ENCODE results near the gene MAFF.
"Not testable (repeated sequence)": the region's sequence is repeated elsewhere in the genome, so short reads cannot be mapped to it uniquely, and the experiment has no call there.

The MAFF gene

GRCh38 chr22:38177926-38178604 lies 23.7 kb upstream of the MAFF start:
- peak; percentile 60 for DNase-seq

DNA sequence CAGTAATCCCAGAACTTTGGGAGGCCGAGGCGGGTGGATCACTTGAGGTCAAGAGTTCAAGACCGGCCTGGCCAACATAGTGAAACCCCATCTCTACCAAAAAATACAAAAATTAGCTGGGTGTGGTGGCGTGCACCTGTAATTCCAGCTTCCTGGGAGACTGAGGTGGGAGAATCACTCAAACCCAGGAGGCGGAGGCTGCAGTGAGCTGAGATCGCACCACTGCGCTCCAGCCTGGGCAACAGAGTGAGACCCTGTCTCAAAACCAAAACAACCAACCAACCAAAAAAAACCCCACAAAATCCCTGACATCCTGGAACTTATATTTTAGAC lies 23.2 kb upstream of the MAFF start:
- DNase-seq, result not testable (repeated sequence)

GRCh38 chr22:38180841-38181452 lies 20.8 kb upstream of the MAFF start:
- DNase-seq, result no peak

DNA sequence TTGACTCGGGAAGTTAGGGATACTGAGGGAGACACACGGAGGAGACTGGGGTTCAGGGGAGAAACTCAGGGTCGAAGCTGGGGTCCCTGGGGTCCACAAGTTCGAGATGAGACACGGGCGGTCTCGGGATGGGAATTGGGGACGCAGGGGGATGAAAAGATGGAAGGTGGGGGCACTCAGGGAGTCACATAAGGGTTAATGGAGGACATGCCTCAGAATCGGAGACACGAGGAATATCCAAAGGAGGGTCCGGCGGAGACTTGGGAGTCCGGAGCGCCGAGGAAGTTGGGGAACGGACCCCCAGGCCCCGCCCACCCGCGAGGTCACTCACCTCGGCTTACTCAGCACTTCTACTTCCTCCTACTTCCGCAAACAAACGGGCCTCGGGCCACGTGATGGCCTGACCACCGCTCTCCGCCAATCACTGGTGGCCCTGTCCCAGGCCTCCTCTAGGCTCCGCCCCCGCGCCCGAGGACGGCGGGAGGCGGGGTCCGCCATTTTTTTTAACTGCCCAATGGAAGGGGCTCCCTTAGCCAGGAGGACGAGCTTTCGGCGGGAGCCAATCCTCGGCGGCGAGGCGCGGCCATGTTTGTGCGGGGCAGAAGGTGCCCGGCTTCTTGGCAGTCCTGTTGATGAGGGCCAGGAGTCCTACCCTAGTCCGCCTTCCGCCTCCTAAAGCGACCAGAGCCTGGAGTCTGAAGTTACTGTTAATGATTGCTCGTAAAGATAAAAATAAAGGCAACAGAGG lies 20.2 kb upstream of the MAFF start, which contains the start of gene PLA2G6:
TSS of gene PLA2G6 (minus strand) at position 378 of the 748 bp plus-strand sequence. CDS start 12,404 bp downstream, outside the sequence.
- DNase-seq, result peak; percentile 99

- DNase-seq, result no peak
Measured at GRCh38 chr22:38184788-38185187, 17.0 kb upstream of the MAFF start.

DNA sequence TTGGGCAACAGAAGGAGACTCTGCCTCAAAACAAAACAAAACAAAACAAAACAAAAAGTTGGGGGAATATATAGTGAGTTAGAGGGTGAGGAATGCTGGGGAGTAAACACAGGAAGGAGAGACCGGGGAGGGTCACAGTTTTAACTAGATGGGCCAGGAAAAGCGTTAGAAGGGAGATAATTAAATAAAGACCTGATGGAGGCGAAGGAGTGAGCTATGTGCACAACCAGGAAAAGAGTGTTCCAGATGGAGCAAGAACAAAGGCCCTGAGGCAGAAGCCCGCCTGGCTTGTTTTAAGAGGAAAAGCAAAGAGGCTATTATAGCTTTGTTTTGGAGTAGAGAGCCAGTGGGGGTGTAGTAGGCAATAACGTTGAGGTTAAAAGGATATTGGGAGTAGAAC lies 15.4 kb upstream of the MAFF start:
- DNase-seq, result no peak

- DNase-seq, result no peak
Measured at GRCh38 chr22:38187413-38188212, 14.2 kb upstream of the MAFF start.

- DNase-seq, result no peak
Measured at GRCh38 chr22:38189104-38189503, 12.7 kb upstream of the MAFF start.

- DNase-seq, result no peak
Measured at GRCh38 chr22:38190581-38190980, 11.2 kb upstream of the MAFF start.

DNA sequence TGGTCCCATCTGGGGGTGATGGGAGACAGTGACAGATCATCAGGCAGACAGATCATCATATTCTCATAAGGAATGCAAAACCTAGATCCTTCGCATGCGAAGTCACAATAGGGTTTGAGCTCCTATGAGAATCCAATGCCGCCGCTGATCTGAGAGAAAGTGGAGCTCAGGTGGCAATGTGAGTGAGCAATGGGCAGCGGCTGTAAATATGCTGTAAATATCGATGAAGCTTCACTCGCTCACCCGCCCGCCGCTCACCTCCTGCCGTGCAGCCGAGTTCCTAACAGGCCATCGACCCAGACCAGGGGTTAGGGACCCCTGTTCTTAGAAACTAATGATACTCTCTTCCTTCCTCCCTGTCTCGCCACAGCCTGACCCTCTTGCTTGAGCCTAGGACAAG lies 10.7 kb upstream of the MAFF start:
- no peak for DNase-seq

- no peak for DNase-seq
Measured at GRCh38 chr22:38191731-38192474, 9.9 kb upstream of the MAFF start.

- no peak for DNase-seq
Measured at GRCh38 chr22:38192475-38192863, 9.3 kb upstream of the MAFF start.

DNA sequence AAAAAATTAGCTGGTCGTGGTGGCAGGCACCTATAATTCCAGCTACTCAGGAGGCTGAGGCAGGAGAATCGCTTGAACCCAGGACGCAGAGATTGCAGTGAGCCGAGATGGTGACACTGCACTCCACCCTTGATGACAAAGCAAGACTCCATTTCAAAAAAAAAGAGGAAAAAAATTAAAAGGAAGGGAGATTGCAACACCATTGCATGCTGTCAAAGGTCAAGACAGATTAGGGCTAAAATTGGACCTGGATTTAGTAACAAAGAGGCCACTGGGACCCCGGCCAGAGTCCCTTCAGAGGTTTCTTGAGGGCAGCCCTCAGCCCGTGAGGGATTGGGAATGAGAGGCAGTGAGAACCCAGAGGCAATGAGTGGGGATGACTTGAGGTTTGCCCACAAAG lies 8.2 kb upstream of the MAFF start:
- no peak for DNase-seq

DNA sequence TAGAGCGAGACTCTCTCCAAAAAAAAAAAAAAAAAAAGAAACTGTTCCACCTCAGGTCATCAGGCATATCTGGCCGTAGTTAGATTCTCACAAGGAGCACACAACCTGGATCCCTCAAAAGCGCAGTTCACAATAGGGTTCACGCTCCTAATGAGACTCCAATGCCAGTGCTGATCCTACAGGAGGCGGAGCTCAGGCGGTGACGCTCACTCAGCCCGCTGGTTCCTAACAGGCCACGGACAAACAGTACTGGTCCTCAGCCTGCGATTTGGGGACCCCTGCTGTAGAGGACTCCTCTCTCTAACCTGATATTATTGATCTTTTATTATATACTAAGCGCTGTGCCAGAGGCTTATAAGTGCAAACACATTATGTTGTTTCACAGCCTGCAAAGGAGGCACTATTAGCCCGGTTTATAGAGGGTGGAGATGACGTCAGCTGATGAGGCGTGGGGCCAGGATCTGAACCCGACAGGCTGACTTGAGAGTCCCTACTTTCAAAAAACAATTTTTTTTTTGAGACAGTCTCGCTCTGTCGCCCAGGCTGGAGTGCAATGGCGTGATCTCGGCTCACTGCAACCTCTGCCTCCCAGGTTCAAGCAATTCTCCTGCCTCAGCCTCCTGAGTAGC lies 4.9 kb upstream of the MAFF start:
- DNase-seq, result no peak

DNA sequence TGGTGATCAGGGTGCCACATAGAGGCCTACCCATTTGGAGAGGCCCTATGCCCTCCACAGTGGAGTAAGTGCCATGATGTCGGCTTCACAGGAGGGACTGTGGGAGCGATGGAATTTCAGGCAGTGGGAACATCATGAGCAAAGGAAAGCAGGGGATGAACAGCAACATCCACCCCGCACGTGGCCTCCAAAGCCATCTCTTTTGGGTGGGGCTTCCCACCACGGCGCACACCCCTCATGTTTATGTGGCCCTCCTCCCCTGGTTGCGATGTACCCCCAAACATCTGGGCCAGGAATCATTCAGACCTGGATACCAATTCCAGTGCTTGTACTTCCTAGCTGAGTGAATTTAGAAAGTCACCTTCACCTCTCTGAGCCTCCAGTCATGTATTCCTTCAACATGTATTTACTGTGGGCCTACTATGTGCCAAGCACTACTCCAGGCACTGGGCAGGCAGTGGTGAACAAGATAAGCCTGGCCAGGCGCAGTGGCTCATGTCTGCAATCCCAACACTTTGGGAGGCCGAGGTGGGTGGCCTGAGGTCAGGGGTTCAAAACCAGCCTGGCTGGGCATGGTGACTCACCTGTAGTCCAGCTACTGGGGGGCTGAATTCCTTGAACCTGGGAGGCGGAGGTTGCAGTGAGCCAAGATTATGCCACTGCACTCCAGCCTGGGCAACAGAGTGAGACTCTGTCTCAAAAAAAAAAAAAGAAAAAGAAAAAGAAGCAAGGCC lies 1.8 kb upstream of the MAFF start:
- DNase-seq, result no peak

DNA sequence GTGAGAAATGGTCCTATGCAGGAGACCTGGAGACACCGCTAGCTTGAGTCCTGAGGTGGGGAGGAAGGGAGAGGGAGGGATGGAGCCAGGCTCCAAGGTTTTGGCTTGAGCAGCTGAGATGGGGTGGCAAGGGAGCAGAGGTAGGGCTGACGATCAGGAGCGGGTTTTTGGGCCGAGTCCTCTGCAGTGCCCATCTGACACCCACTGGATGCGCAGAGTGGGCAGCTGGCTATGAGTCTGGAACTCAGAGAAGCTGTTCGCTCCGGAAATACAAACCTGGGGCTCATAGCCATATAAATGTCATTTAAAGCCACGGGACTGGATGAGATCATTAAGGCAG lies 453 bp upstream of the MAFF start:
- no peak for DNase-seq

- peak; percentile 77 for DNase-seq
Measured at GRCh38 chr22:38202437-38203089, 769 bp downstream of the MAFF start.

- DNase-seq, result no peak
Measured at GRCh38 chr22:38203090-38203810, 1.5 kb downstream of the MAFF start.

GRCh38 chr22:38203855-38204514 lies 2.2 kb downstream of the MAFF start:
- peak; percentile 49 for DNase-seq

DNA sequence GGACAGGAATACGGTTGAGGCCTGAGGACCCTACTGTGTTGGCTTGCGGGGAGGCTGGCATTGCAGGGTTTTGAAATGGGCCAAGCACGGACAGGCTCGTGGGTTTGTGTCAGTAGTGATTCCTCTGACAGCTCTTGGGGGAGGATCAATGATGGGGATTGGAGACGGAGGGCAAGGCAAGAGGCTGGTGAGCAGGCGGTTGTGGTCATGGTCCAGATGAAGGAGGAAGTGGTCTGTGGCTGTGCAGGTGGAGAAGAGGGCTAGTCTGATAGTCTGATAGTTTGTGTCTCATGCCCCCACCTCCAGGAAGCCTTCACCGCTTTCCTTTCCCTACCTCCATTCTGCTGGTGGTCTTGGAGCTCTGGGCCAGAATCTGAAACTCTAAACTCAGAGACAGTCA lies 3.0 kb downstream of the MAFF start:
- no peak for DNase-seq
